ENCODE measurements around the gene DGKI. TPM values are rescaled to one million over a fixed set of nuclear protein-coding genes. Genes with fewer than 3 reads are reported as not detected.

DGKI gene
- total and polyA plus RNA-seq, 2 donors (not counting 1 experiment from before 2014, with no cell fraction given), result 0.74 to 2.1 TPM

DNA sequence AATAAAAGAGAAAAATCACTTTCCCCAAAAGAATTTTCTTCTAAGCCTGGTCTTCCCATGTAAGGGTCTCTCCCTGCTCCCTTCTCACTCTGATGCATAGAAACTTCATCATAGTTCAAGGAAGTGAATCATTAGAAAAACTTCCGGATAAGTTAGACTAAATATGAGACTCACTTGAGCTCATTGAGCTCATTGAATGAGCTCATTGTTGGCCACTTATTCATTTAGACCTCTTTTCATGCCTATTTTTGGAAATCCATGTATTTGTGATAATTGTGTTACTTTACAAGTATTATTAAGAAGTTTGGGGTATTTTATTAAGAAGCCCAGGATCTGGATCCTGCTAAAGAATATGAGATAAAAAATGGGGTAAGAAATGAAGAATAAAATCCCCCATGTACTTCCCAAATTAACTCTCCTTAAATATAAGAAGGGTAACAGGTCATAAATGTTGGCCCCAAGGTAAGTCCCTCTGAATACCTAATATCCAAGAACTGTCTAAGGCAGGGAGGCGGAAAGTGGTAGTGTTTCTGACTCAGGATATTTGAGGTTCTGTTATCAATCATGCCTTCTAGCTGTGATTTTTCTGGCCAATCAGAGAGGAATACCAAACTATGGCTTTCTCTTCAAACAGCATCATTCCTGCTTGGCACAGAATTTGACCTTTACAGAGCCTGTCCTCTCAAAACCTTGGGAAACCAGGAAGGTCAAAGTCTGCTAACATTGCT, 266.7 kb downstream of the DGKI start:
- Histone ChIP-seq H3K36me3 (ENCODE audit: control insufficient read depth, insufficient read depth, low read length) (no peaks in the 10 kb centered on the region), H3K4me2 (ENCODE audit: extremely low read depth, insufficient read depth, low read length) (no peak overlapping the region), H3K27ac (ENCODE audit: insufficient read depth, low read length) (peak overlapping the region; percentile 68), H3K4me3 (replicated peaks in 1 of 4; ENCODE audit: control extremely low read depth in 1 of 4, insufficient read depth in 1 of 4, low read depth in 3 of 4, low read length in 4 of 4) (no peak overlapping the region), H2AFZ (ENCODE audit: low read length) (no peak overlapping the region), H3K4me1 (ENCODE audit: control insufficient read depth, extremely low read depth, insufficient read depth, low read length) (peaks cover 3% of the 10 kb centered on the region), H3K79me2 (ENCODE audit: control insufficient read depth, insufficient read depth, low read length) (no peaks in the 10 kb centered on the region), H4K20me1 (ENCODE audit: control insufficient read depth, extremely low read depth, insufficient read depth, low read length) (no peaks in the 10 kb centered on the region), H3K9me3 (ENCODE audit: control insufficient read depth, insufficient read depth, low read depth, low read length) (no peaks in the 10 kb centered on the region), H3K27me3 (ENCODE audit: control insufficient read depth, insufficient read depth, low read length) (no peaks in the 10 kb centered on the region), H3K9ac (ENCODE audit: insufficient read depth, low read length) (no peak overlapping the region)
- DNase-seq (ENCODE audit: low read depth in 2 of 2), result peak; percentile 84 to 96
- no peak for TF ChIP-seq EZH2 (IDR thresholded peaks at IDR 0.05; ENCODE audit: low read length, missing control alignments)
- TF ChIP-seq, protein P1, sequence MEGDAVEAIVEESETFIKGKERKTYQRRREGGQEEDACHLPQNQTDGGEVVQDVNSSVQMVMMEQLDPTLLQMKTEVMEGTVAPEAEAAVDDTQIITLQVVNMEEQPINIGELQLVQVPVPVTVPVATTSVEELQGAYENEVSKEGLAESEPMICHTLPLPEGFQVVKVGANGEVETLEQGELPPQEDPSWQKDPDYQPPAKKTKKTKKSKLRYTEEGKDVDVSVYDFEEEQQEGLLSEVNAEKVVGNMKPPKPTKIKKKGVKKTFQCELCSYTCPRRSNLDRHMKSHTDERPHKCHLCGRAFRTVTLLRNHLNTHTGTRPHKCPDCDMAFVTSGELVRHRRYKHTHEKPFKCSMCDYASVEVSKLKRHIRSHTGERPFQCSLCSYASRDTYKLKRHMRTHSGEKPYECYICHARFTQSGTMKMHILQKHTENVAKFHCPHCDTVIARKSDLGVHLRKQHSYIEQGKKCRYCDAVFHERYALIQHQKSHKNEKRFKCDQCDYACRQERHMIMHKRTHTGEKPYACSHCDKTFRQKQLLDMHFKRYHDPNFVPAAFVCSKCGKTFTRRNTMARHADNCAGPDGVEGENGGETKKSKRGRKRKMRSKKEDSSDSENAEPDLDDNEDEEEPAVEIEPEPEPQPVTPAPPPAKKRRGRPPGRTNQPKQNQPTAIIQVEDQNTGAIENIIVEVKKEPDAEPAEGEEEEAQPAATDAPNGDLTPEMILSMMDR (conservative IDR thresholded peaks at IDR 0.05 in 1 of 2, IDR thresholded peaks at IDR 0.05 in 1 of 2; ENCODE audit: low read depth in 1 of 2, low read length in 2 of 2), result no peak

- DNase-seq (ENCODE audit: low read depth in 2 of 2), result no peak
- no peak overlapping the region for H3K27ac ChIP-seq (ENCODE audit: insufficient read depth, low read length)
- TF ChIP-seq, protein P1 (conservative IDR thresholded peaks at IDR 0.05 in 1 of 2, IDR thresholded peaks at IDR 0.05 in 1 of 2; ENCODE audit: low read depth in 1 of 2, low read length in 2 of 2), result no peak
- no peak for TF ChIP-seq EZH2 (IDR thresholded peaks at IDR 0.05; ENCODE audit: low read length, missing control alignments)
These were observed 268.2 kb downstream of the DGKI start for GRCh38 chr7:137578541-137578940.

DNA sequence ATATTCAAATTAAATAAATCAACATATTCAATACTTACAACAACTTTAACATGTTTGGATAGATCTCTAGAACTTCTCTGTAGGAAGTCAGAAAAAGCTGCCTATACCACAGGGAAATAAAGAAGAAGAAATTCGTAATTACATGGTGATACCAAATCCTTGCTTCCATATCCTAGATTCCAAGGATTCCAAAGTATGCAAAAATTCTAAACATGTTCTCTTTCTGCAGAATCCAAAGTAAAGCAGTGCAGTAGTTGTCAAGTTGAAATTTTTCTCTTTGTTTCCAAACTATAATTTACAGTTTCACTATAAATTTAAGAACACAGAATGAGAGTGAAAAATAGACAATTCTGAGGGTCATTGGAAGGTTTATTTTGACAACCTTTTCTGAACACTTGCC, 269.6 kb downstream of the DGKI start:
- Histone ChIP-seq H3K4me3 (replicated peaks in 1 of 4; ENCODE audit: control extremely low read depth in 1 of 4, insufficient read depth in 1 of 4, low read depth in 3 of 4, low read length in 4 of 4) (no peak overlapping the region), H3K4me1 (ENCODE audit: control insufficient read depth, extremely low read depth, insufficient read depth, low read length) (peaks cover 3% of the 10 kb centered on the region), H3K36me3 (ENCODE audit: control insufficient read depth, insufficient read depth, low read length) (no peaks in the 10 kb centered on the region), H3K79me2 (ENCODE audit: control insufficient read depth, insufficient read depth, low read length) (no peaks in the 10 kb centered on the region), H3K4me2 (ENCODE audit: extremely low read depth, insufficient read depth, low read length) (no peak overlapping the region), H3K27ac (ENCODE audit: insufficient read depth, low read length) (no peak overlapping the region), H4K20me1 (ENCODE audit: control insufficient read depth, extremely low read depth, insufficient read depth, low read length) (no peaks in the 10 kb centered on the region), H3K9me3 (ENCODE audit: control insufficient read depth, insufficient read depth, low read depth, low read length) (no peaks in the 10 kb centered on the region), H3K27me3 (ENCODE audit: control insufficient read depth, insufficient read depth, low read length) (no peaks in the 10 kb centered on the region), H3K9ac (ENCODE audit: insufficient read depth, low read length) (no peak overlapping the region), H2AFZ (ENCODE audit: low read length) (no peak overlapping the region)
- TF ChIP-seq EZH2 (IDR thresholded peaks at IDR 0.05; ENCODE audit: low read length, missing control alignments), result no peak
- TF ChIP-seq, protein P1 (conservative IDR thresholded peaks at IDR 0.05 in 1 of 2, IDR thresholded peaks at IDR 0.05 in 1 of 2; ENCODE audit: low read depth in 1 of 2, low read length in 2 of 2), result no peak
- DNase-seq (ENCODE audit: low read depth in 2 of 2), result peak in 1 of 2 donors; percentile 31

More at GRCh38 chr7:137578541-137578940, 268.2 kb downstream of the DGKI start:
- no peak overlapping the region for H3K4me3 ChIP-seq (replicated peaks in 1 of 4; ENCODE audit: control extremely low read depth in 1 of 4, insufficient read depth in 1 of 4, low read depth in 3 of 4, low read length in 4 of 4)
- no peaks in the 10 kb centered on the region for H3K36me3 ChIP-seq (ENCODE audit: control insufficient read depth, insufficient read depth, low read length)
- no peaks in the 10 kb centered on the region for H3K79me2 ChIP-seq (ENCODE audit: control insufficient read depth, insufficient read depth, low read length)
- no peak overlapping the region for H3K9ac ChIP-seq (ENCODE audit: insufficient read depth, low read length)
- no peaks in the 10 kb centered on the region for H3K9me3 ChIP-seq (ENCODE audit: control insufficient read depth, insufficient read depth, low read depth, low read length)
- no peaks in the 10 kb centered on the region for H3K27me3 ChIP-seq (ENCODE audit: control insufficient read depth, insufficient read depth, low read length)
- no peak overlapping the region for H3K4me2 ChIP-seq (ENCODE audit: extremely low read depth, insufficient read depth, low read length)
- no peaks in the 10 kb centered on the region for H4K20me1 ChIP-seq (ENCODE audit: control insufficient read depth, extremely low read depth, insufficient read depth, low read length)
- H3K4me1 ChIP-seq (ENCODE audit: control insufficient read depth, extremely low read depth, insufficient read depth, low read length), result peaks cover 3% of the 10 kb centered on the region
- H2AFZ ChIP-seq (ENCODE audit: low read length), result no peak overlapping the region
